OCI-LY3 (cell line): ENCODE measurements around the gene SNX30.

ENCODE experiments used
- CTCF ChIP-seq: fragments of 200-600, 300-600 bp; sonication (generic); IDR thresholded peaks from 2 replicates; pipeline ENCODE4 v1.5.1; 2014; ENCODE audit warnings: antibody characterized with exemption, low read length, low read depth
- EZH2phosphoT487 ChIP-seq: fragments of 200-600 bp; shearing (Covaris generic); IDR thresholded peaks from 2 replicates; pipeline ENCODE4 v1.6.1; 2018; ENCODE audit warnings: antibody characterized with exemption, mixed run types, low read depth

GRCh38 chr9:112833081-112833480 lies 82.5 kb downstream of the SNX30 start:
- TF ChIP-seq CTCF = no peak
- TF ChIP-seq EZH2phosphoT487 = no peak
